D721Med (cell line): Measurements from ENCODE around the gene NRXN3.

Experiments
- DNase-seq: peaks from one replicate; pipeline ENCODE4 v3.0.0; 2011; ENCODE audit warnings: low spot score; ENCODE audit not compliant: insufficient read length
- FAIRE-seq: peaks from 2 replicates; lab custom pipeline; 2011; peaks lifted over from hg19 to GRCh38; lab: Jason Lieb, UNC
- CTCF ChIP-seq: IDR thresholded peaks from 2 replicates; pipeline ENCODE4 v1.5.1; 2012; ENCODE audit warnings: mild to moderate bottlenecking, control low read depth; ENCODE audit not compliant: insufficient read depth; ENCODE audit errors: missing control alignments

The NRXN3 gene

DNA sequence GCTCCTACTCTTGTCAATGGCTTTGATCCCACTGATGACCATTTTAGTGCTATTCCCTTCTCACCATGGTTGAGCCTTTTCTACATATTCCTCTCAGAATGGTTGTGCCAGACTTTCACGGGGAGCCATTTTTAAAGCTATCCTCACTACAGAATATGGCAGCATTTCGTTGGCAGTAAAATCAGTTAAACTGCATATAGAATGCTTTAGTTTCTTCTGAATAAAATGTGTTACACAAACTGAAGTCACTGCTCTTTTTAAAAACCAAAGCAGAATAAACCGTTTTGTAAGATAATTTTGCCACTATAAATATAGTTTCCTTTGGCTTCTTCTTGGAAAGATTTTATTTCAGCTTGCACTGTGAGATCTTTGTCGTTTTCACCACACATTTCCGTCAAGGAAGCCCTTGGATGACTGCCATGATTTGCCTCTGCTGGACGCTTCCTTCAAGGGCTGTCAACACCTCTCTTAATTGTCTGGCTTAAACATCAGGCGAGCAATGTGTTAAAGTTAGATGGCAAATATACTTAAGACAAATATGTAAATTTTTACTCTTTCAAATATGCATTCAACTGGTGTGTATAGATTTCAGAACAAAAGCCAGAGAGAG lies 1416.9 kb downstream of the NRXN3 start:
- FAIRE-seq (no peak), DNase-seq (no peak)
- TF ChIP-seq CTCF: no peak

DNA sequence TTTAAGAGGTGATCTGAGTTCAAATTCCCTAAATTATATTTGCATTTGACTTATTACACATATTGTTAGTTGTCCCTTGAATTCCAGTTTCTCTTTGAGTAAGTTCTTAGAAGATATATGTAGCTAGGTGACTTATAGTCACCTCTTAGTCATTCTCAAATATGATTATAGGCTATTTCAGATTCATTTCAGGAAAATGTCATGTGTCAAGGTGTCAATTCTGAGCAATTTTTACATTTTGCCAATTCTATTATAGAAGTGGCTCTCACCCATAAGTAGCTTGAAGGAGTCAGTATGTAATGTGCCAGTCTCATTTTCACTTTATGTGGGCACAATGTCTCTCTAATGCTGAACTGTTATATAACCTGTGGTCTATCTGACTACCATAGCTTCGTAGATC lies 1417.7 kb downstream of the NRXN3 start:
- DNase-seq (no peak), FAIRE-seq (no peak)
- no peak for TF ChIP-seq CTCF

- DNase-seq (no peak), FAIRE-seq (no peak)
- no peak for TF ChIP-seq CTCF
These were observed 1418.2 kb downstream of the NRXN3 start for GRCh38 chr14:79588398-79588797.

DNA sequence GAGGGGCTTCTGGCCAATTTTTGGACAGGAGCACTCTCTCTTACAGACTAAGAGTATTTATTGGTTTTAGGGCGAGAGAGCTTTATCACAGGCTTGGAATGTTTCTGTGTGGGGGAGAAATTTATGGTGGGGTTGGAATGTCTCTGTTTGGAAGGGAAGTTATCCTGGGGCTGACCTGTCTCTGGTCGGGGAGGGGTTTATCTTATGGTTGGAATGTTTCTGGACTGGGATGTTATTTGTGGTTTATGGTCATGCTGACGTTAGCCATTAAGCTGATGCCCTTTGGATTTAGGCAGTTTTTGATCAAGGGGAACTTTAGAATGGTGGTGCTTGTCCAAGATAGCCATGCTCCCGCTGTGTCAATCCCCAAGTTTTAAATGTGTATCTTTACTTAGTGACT lies 1426.4 kb downstream of the NRXN3 start:
- no peak for TF ChIP-seq CTCF
- FAIRE-seq: no peak
- DNase-seq: no peak

GRCh38 chr14:79597566-79597965 lies 1427.4 kb downstream of the NRXN3 start:
- TF ChIP-seq CTCF: no peak
- no peak for DNase-seq
- no peak for FAIRE-seq

GRCh38 chr14:79598339-79598738 lies 1428.2 kb downstream of the NRXN3 start:
- no peak for TF ChIP-seq CTCF
- no peak for FAIRE-seq
- DNase-seq: no peak

DNA sequence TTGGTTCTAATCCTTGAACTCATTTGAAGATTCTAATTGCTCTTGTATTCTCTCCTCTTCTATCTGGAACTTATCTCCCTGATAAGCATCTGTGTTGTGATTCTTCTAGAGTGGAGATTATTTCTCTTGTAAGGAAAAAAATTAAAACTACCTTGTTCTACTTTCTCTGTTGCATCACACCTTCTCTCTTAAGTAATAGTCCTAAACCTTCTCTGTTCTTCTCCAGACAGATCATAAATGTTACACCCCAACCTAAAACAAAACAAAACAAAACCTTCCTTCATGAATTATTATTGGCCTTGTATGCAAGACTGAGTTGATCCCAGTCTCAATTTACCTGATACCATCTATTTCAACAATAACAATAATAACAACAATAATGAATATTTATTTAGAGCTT lies 1429.1 kb downstream of the NRXN3 start:
- no peak for FAIRE-seq
- TF ChIP-seq CTCF: no peak
- no peak for DNase-seq
